HG03571 (cell line): Measurements from ENCODE around the gene HOXC5.

Experiments used
- ATAC-seq: cut with Tn5 transposase; IDR thresholded peaks from one replicate; pipeline ENCODE4 v1.9.1; 2021; ENCODE audit not compliant: unreplicated experiment

HOXC5 gene

DNA sequence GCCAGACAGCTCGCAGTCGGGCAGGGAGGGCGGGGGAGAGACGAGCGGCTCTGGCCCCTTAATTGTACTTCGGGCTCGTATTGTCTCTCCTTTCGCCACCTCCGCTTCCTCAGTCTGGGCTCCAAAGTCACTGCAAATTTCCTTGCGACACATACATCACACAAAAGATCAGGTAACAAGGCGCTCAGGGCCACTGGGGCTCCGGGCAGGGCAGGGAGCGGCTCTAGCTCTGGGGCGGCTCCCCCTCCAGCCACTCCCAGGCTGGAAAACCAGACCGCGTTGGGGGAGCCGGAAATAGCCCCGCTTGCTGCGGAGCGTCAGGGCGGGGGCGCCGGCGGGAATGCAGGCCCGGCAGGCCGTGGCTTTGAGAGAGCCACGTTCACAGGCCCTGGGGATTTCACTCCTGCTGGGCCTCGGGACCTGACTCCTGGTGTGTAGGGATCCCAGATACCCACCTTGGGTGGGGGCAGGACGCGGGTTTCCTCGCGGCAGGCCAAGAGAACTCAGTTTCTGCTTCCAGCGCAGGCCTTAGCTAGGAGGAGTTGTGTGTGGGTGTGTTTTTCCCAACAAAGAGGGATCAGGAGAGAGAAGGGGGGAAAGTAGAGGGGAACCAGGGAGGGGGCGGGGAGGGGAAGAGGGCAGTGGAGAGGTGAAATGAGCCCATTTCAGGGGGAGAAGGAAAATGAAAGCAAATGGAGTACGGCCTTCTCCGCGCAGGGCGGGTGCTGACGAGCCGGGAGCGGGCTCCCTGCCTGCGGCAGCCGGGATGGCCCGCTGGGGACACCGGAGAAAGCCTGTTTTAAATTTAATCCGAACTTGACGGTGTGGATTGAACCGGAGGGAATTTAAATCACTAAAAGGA is 37.2 kb upstream of the HOXC5 start:
- no peak for ATAC-seq

DNA sequence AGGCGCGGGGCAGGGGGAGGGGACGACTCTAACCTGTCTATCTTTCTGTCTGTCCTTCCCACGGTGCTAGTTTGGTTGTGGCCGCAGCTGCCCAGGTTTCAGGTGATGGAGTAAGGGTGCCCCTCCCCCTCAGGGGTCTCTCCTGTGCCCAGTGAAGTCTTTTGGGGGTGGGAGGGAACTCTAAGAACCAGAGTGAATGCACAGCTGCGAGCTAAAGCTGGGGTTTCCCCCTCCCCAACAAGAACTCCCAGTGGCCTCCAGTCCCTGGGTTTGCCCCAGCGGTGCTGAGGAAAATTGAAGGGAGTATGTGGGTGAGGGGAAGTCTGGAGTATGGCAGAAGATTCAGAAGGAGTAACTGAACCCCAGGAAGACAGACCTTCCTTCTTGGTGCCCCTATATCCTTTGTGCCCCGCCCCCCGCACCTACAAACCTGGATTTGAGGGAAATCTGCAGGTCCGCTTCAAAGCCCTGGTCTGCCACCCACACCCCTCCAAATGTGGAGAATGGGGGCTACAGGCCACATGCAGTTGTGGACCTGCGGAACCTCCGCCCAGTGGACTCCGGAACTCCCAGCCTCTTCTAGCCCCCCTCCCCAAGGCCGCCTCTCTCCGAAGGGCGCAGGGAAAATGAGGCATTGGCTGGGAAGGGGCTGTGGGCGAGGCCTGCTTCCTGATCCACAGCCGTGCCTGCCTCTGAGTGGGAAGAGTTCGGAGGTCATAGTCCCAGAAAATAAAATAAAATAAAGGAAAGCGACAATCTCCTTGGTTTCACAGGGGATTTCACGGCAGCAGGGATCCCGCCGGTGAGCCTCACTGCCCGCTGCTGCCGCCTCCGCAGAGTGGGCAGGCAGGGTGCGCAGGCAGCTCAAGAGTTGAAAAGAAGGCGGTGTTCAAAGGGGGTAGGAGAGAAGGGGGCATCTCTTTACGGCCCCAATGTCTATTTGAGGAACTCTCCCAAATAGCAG is 36.3 kb upstream of the HOXC5 start:
- no peak for ATAC-seq

DNA sequence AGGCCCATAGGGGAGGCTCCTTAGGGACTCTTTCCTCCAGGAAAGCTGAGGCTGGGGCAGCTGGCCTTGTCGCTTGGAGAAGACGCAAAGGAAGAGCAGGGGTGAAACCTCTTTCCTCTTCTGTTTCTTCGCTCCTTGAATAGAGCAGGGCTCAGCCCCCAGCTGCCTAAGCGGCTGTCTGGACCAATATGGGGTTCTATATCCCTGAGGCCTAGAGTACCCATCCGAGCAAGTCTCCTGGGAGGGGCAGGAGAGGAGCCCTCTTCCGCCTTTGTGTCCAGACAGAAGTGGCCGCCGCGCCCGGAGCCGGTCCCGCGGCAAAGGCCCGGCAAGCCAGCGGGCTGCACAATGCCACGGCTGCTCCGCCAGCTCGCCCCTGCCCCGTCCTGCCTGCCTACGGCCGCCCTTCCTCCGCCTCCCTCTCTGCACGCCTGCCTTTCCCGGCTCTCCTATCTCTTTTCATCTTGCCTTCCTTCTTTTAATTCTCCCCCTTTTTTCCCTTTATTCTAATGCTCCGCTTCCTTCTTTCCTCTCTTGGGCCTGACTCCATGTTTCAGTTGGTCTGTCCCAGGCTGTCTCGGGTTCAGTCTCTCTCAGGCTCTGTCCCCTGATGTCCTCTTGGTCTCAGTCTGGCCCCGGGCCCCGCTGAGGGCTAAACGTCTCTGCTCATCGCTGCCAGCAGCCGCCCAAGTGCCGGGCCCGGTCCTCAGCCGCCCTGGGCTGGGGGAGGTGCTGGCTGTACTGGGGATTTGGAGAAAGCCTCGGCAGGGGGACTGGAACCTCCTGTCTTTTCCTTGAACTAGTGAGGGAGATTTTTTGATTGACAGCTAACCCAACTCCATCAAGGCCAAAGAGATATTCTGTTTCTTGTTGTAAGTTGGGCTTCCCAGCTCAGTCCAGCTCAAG is 35.4 kb upstream of the HOXC5 start:
- ATAC-seq = no peak

DNA sequence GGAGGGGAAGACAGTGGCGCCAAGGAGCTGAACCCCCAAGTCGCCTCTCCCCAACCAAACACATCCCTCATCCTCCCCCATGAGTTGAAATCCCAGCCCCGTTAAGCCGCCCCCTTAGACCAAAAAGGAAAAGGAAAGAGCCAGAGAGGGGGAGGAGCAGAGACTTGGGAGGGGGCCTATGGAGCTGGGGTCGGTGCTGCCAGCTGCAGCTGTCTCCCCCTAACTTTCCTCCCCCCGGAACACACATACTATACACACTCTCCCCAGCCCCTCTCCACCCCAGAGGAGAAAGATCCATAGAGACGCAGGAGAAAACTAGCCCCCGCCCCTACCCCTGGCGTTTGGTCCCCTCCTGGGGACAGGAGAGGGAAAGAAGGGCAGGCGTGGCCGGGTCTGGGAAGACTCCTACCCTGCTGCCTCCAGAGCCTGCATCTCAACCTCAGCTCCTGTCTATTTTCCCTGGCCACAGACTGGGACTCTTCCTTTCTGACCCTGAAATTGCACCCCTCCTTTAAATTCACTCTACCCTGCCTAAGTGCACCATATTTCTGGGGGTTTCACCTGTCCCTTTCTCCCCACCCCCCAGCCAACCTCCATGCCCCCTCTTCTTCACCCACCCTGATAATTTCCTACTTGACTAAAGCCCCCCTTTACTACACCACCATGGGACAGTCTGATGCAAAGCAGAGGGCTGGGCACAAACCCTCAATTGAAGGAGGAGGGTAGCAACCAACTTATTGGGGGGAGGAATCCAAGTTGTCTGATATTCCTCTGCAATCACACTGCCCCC is 34.5 kb upstream of the HOXC5 start:
- no peak for ATAC-seq

DNA sequence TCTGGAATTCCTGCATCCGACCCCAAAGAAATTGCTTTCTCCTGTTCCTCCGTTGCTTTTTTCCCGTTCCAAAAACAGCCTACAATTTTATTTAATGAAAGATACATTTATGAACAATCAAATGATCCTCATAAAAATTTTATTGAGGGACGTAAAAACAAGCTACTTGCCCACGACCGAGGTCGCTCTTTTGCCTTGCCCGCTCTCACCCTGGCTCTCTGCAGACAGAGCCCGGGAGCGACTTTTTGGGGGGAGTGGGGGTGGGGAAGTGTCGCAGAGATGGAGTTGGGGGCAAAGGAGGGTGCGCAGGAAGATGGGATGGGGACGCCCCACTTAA is 34.0 kb upstream of the HOXC5 start:
- no peak for ATAC-seq

DNA sequence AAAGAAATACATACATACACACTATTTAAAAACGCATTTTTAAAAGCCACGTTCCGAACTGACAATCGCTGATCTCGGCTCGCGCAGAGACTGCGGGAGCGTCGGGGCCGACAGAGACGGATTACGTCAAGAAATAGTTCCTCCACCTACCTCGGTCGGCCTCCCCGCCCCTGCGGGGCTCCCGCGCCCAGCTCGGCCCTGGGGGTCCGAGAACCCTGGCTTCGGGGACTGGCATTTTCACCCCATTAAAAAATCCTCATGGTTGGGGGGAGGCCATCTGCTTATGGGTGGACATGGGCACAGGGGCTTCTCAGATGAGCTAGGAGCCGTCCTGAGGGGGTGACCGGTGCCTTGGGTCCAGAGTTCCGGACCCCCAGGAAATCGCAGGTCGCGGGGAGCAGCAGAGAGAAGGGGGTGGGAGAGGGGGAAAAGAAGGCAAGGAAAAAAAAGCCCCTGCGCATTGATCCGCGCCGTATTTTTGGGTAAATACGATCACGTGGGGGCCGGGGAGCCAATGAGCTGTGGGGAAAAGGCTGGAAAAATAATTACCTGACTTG is 33.2 kb upstream of the HOXC5 start:
- no peak for ATAC-seq

DNA sequence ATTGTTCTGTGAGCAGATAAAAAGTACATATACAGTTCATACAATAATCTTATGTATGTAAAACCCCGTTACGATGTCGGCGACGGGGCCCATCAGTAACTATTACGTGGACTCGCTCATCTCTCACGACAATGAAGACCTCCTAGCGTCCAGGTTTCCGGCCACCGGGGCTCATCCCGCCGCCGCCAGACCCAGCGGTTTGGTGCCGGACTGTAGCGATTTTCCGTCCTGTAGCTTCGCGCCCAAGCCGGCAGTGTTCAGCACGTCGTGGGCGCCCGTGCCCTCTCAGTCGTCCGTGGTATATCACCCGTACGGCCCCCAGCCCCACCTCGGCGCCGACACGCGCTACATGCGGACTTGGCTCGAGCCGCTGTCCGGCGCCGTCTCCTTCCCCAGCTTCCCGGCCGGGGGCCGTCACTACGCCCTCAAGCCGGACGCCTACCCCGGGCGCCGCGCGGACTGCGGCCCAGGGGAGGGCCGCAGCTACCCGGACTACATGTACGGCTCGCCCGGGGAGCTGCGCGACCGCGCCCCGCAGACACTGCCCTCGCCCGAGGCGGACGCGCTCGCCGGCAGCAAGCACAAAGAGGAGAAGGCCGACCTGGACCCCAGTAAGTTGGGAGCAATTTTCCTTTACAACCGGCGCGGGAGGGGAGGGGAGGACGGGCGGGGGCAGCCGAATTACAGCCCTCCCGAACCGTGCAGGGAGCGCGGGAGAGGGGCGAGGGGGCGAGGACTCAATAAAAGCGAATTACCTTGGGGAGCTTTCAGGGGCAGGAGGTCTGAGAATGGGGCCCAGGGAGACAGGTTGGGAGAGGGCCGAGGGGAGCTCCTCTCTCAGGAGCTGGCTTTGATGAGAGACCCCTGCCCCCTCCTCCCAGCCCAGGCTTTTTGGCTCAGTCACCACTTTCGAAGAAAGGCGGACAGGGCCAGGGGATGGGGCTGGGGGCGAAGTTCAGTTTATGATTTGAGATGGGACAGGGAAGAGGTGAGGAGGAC is 32.4 kb upstream of the HOXC5 start, which contains the start of gene HOXC9:
TSS of gene HOXC9 (plus strand) at position 46 of the 999 bp plus-strand sequence. CDS start at position 74, 28 bp downstream.
- no peak for ATAC-seq

DNA sequence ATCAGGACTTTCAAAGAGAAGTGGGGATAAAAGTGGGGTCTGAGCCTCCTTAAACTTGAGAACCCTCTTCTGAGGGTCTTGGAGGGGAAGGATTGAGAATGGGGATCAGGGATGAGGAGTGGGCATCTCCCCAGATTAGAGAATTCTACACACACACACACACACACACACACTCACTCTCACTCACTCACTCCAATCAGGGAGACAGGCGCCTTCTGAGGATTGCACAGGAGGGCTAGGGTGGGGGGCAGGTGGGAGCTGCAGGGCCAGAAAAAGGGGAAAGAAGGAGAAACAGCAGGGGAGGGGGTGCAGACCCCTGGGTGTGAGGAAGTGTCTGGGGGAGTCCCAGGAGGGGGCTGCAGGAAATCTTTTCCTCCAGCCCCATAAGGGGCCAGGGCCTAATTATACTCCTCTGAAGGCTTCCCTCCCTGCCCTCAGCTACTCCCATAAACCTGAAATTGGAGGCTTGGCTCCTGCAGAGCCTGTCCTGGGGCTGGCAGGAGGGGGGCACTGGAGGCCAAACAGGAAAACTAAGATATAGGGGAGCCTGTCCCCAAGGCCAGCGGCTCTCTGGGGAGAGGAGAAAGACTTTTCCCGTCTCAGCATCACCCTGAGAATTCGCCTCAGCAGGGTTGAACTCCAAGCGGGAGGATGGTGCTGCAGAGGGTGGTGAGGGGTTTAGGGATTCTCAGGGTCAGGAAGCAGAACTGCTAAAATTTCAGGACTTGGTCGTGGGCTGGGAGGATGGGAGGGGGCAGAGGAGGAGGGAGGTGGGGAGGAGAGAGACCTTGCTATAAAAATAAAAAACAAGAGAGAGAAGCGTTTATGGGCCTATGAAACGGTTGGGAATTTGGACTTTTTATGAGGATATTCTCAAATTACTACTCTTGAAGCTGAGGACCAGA is 31.3 kb upstream of the HOXC5 start:
- ATAC-seq = no peak

DNA sequence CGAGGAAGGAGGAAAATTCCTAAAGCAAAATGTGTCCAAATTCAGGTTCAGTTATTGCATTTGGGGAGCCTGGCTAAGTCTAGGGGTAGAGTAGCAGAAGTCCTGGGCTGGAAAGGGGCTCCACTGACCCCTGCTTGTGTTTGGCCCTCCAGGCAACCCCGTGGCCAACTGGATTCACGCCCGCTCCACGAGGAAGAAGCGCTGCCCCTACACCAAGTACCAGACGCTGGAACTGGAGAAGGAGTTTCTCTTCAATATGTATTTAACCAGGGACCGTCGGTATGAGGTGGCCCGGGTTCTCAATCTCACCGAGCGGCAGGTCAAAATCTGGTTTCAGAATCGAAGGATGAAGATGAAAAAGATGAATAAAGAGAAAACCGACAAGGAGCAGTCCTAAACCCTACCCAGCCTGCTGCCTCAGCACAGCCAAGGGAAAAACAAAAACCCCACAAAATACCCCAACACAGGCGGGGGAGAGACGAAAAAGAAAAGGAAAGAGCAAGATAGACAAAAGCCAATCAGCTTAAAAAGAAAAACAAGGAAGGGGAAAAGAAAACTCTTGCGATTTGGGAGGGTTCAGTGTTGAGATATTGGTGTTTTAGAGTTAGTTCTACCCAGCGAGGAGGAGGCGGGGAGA is 30.5 kb upstream of the HOXC5 start:
- ATAC-seq = no peak

DNA sequence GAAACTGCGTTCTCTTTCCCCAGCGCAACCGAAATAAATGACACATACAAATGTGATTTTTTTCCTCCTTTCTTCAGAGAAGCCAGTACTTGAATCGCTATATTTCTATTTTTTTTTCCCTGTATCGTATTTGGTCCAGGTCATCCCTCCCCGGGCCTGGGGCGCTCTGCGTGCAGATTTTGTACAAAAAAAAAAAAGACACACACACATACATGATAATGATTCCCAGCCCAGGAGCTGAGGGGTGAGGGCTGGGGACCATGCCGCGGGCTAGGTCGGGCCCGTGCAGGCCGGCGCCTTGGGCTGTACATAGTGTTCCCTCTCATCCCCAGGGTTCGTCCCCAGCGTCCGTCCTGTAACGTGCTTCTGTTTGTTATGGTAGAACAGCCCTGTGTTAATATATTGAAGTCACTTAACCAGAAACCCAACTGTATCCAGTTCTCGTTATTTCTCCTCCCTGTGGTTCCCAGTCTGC is 29.9 kb upstream of the HOXC5 start:
- no peak for ATAC-seq

DNA sequence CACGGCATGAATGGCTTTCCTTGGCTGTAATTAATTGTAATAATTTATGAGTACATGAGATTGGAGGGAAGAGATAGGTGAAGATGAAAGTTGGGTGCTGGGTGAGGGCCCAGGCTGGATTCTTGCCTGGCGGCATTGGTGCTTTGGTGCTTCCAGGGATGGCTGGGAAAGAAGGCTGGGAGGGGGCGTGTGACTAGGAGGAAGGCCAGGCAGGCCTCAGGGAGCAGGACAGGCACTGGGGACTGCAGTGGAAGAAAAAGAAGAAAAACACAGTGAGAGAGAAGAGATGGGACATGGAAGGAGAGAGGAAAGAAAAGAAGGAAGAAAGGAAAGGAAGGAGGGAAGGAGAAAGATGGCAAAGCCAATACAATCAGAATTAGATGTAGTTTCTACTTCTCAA is 29.2 kb upstream of the HOXC5 start:
- no peak for ATAC-seq

DNA sequence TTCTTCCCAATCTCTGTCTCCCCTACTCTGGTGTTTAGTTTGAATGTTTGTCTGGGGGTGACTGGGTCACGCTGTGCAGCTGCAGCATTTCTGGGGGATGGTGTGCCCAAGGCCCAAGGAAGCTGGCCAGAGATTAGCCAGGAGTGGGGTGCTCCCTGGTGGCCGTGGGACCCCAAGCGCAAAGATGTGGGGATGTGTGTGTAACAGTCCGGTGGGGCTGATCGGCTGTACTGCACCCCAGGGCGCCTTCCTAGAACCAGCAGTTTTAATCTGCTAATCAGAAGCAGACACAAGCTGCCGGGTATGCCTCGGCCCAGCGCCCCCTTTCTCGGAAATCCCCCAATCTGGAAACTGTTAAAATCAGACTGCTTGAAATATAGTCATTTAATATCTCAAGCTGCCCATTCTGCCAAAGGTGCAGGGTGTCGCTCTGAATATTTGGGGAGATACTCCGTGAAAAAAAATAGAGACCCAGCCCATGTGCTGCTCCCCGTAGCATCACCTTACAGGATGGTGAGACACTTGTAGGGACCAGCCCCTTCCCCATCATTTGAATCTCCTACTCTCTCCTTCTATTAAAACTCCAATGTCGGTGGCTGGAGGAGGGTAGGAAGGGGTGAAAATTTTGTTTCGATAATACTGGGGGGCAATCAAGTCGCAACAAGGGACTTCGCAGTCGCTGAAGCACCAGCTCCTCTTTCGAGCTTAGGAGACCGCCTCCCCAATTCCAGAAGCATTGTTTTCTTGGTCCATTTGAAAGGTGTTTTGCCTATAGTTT is 28.6 kb upstream of the HOXC5 start:
- ATAC-seq = no peak

DNA sequence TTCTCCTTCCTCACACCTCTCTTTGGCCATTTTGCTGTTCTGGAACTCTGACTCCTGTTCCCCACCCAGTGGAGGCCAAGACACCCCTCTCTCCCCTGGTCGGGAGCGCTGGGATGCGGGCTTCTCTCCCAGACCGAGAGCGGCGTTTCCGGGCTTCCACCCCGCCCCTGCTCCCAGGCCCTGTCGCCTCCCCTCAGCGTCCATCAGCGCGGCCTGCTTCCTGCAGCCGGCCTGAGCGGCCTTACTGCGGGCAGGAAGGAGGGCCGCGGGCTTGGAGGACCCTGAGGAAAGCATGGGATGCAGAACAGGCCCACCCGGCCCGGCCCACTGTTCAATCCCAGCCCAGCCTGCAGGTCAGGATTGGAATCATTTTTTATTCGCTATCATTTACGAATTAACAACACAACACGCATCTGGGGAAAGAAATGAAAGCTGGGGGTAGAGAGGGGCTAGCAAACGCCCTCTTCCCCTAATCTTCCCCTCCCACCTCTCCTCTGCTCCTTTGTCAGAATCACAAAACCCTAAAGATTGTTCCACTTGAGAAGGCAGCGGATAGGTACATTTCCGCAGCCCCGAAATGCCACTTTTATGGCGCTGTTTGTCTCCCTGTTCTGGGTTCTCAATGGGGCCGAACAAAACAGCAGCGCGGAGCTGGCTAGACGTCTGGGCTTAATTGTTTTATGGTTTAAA is 27.9 kb upstream of the HOXC5 start:
- no peak for ATAC-seq

DNA sequence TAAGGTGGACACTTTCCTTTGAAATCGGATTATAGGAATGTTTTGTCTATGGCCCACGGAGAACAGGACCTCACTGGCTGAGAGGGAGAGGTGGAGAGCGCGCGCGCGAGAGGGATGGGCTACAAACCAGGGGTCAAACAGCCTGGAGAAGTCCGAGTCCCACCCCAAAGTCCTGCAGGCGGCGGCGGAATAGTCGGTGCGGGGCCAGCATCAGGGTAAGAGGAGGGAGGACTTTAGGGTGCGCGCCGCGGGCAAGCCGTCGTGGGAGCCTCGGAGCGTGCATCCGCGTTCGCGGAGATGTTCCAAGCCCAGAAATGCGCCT is 27.4 kb upstream of the HOXC5 start:
- no peak for ATAC-seq

DNA sequence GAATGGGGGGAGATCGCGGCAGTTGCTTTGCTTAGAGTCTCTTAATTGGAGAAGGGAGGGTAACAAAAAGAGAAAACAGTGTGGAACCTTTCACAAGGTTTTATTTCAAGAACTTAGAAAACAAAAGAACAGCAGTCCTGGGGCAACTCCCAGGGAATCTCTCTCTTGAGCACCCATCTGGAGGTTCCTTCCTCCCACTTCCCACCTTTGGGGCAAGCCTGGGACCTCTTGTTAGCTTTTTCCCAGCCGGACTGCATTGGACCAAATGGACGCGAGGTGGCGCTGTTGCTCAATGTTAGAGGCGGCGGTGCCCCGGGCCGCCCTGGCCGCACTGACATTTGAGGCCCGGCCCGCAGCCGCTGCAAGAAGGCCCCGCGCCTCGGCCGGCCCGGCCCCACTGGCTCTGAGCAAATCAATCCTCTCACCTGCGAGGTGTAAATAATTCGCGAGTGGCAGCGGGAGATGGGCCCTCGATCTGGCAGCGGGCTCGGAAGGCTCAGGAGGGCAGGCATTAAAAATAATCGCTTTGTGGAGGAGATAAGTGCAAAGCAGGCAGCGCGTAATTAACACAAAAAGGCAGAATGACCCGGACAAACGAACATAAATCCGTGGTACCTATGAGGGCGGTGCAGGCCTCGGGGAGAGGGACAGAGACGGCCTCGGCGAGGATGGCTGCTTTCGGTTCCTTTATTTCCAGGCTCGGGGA is 26.8 kb upstream of the HOXC5 start:
- ATAC-seq = no peak
